ENCODE measurements around the gene FARS2. TPM values are rescaled to one million over a fixed set of nuclear protein-coding genes. Genes with fewer than 3 reads are reported as not detected.

Gene FARS2
- total RNA-seq, 2 experiments from 2014 or later, result 15.7 to 18.5 TPM

GRCh38 chr6:5453546-5453945, 192.2 kb downstream of the FARS2 start:
- ATAC-seq, result no peak
- Mint-ChIP-seq H3K9me3 (no peaks in the 10 kb centered on the region), H3K4me3 (no peak overlapping the region), H3K27me3 (no peaks in the 10 kb centered on the region), H3K4me1 (ENCODE audit: low read depth) (peaks cover 4% of the 10 kb centered on the region), H3K36me3 (ENCODE audit: low read depth) (peaks cover 2% of the 10 kb centered on the region), H3K27ac (no peak overlapping the region)
- ChIA-PET CTCF (interaction anchor here (1.2 to 2.1 kb wide), 2 partner anchors 9 to 31 kb away, joined by 3 to 5 read pairs; no protein-coding TSS in a partner anchor), POLR2A (no interaction called here)
- intact Hi-C loops (cut with micrococcal nuclease), result no loop called here
- no peak for TF ChIP-seq CTCF (IDR thresholded peaks at IDR 0.05)
- no peak for DNase-seq

GRCh38 chr6:5455142-5455541, 193.8 kb downstream of the FARS2 start:
- intact Hi-C loops (cut with micrococcal nuclease), result no loop called here
- ATAC-seq, result no peak
- POLR2A ChIA-PET, result interaction anchor here (0.6 kb wide), 1 partner anchor 874 kb away, joined by 3 read pairs; no protein-coding TSS in a partner anchor

GRCh38 chr6:5457041-5457440, 195.7 kb downstream of the FARS2 start:
- H3K9me3 Mint-ChIP-seq, result no peaks in the 10 kb centered on the region
- CTCF ChIA-PET, result interaction anchor here (1.6 kb wide), 1 partner anchor 14 kb away, joined by 5 read pairs; no protein-coding TSS in a partner anchor
- ATAC-seq (no peak), DNase-seq (no peak)
- no peak overlapping the region for H3K27ac Mint-ChIP-seq
- no peak for TF ChIP-seq CTCF (IDR thresholded peaks at IDR 0.05)
- POLR2A ChIA-PET, result interaction anchor here (0.6 kb wide), 1 partner anchor 9 kb away, joined by 3 read pairs; no protein-coding TSS in a partner anchor
- peaks cover 11% of the 10 kb centered on the region for H3K4me1 Mint-ChIP-seq (ENCODE audit: low read depth)
- H3K4me3 Mint-ChIP-seq, result no peak overlapping the region
- peaks cover 10% of the 10 kb centered on the region for H3K36me3 Mint-ChIP-seq (ENCODE audit: low read depth)
- H3K27me3 Mint-ChIP-seq, result no peaks in the 10 kb centered on the region
- intact Hi-C loops (cut with micrococcal nuclease), result no loop called here

More at GRCh38 chr6:5455142-5455541, 193.8 kb downstream of the FARS2 start:
- no peak overlapping the region for H3K27ac Mint-ChIP-seq
- peaks cover 12% of the 10 kb centered on the region for H3K4me1 Mint-ChIP-seq (ENCODE audit: low read depth)
- no peaks in the 10 kb centered on the region for H3K9me3 Mint-ChIP-seq
- H3K4me3 Mint-ChIP-seq, result no peak overlapping the region
- no peaks in the 10 kb centered on the region for H3K27me3 Mint-ChIP-seq
- CTCF ChIA-PET, result interaction anchor here (1.4 to 1.6 kb wide), 2 partner anchors 16 to 311 kb away, joined by 4 to 5 read pairs; no protein-coding TSS in a partner anchor
- TF ChIP-seq CTCF (IDR thresholded peaks at IDR 0.05), result no peak
- no peak for DNase-seq
- H3K36me3 Mint-ChIP-seq (ENCODE audit: low read depth), result peaks cover 2% of the 10 kb centered on the region

GRCh38 chr6:5457983-5458683, 196.8 kb downstream of the FARS2 start:
- intact Hi-C loops (cut with micrococcal nuclease), result no loop called here
- POLR2A ChIA-PET, result no interaction called here
- Mint-ChIP-seq H3K4me3 (no peak overlapping the region), H3K27me3 (no peaks in the 10 kb centered on the region), H3K4me1 (ENCODE audit: low read depth) (peaks cover 11% of the 10 kb centered on the region), H3K27ac (no peak overlapping the region), H3K36me3 (ENCODE audit: low read depth) (peaks cover 10% of the 10 kb centered on the region), H3K9me3 (no peaks in the 10 kb centered on the region)
- no peak for DNase-seq
- ATAC-seq, result no peak
- TF ChIP-seq CTCF (IDR thresholded peaks at IDR 0.05), result no peak
- CTCF ChIA-PET, result interaction anchor here (1.6 kb wide), 1 partner anchor 13 kb away, joined by 5 read pairs; no protein-coding TSS in a partner anchor

- no peak overlapping the region for H3K4me3 Mint-ChIP-seq
- DNase-seq (no peak), ATAC-seq (no peak)
- intact Hi-C loops (cut with micrococcal nuclease), result no loop called here
- TF ChIP-seq CTCF (IDR thresholded peaks at IDR 0.05), result no peak
- ChIA-PET CTCF (no interaction called here), POLR2A (no interaction called here)
- peaks cover 10% of the 10 kb centered on the region for H3K36me3 Mint-ChIP-seq (ENCODE audit: low read depth)
- H3K4me1 Mint-ChIP-seq (ENCODE audit: low read depth), result peaks cover 11% of the 10 kb centered on the region
- H3K27ac Mint-ChIP-seq, result no peak overlapping the region
- H3K27me3 Mint-ChIP-seq, result no peaks in the 10 kb centered on the region
- no peaks in the 10 kb centered on the region for H3K9me3 Mint-ChIP-seq
Measured at GRCh38 chr6:5459346-5459745, 198.0 kb downstream of the FARS2 start.

Data from activated CD8-positive, alpha-beta T cell treated with anti-CD3 and anti-CD28 coated beads for 36 hours (primary cell).